Parathyroid adenoma (tissue), 2 donors: ENCODE results near the gene DTNB.
A peak's percentile ranks its signal among the peaks of the same experiment; 100 is the strongest.

Experiments used
- H2AFZ ChIP-seq: fragments of 300-600 bp; sonication (generic); one replicate; pipeline ENCODE4 v1.7.0; 2017; ENCODE audit warnings: antibody characterized with exemption, mild to moderate bottlenecking
- H3K27ac ChIP-seq: fragments of 300-600 bp; sonication (generic); one replicate; pipeline ENCODE4 v1.7.0; 2017
- H3K27me3 ChIP-seq: fragments of 300-600 bp; sonication (generic); one replicate; pipeline ENCODE4 v1.7.0; 2017; ENCODE audit warnings: low read length; ENCODE audit not compliant: control insufficient read depth, insufficient read depth
- H3K36me3 ChIP-seq: fragments of 300-600 bp; sonication (generic); one replicate; pipeline ENCODE4 v1.7.0; 2017; ENCODE audit warnings: low read length; ENCODE audit not compliant: control insufficient read depth, insufficient read depth
- H3K4me1 ChIP-seq: fragments of 300-600 bp; sonication (generic); one replicate; pipeline ENCODE4 v1.7.0; 2017; ENCODE audit warnings: control low read depth
- H3K4me2 ChIP-seq: fragments of 300-600 bp; sonication (generic); one replicate; pipeline ENCODE4 v1.7.0; 2017; ENCODE audit warnings: low read length
- H3K4me3 ChIP-seq: fragments of 300-600 bp; sonication (generic); one replicate; pipeline ENCODE4 v1.7.0; 2017; ENCODE audit warnings: low read depth, low read length
- H3K79me2 ChIP-seq: fragments of 300-600 bp; sonication (generic); one replicate; pipeline ENCODE4 v1.7.0; 2017; ENCODE audit warnings: control low read depth
- H3K9ac ChIP-seq: fragments of 300-600 bp; sonication (generic); one replicate; pipeline ENCODE4 v1.7.0; 2017; ENCODE audit warnings: mild to moderate bottlenecking
- H3K9me3 ChIP-seq: fragments of 300-600 bp; sonication (generic); one replicate; pipeline ENCODE4 v1.7.0; 2017; ENCODE audit warnings: low read length; ENCODE audit not compliant: control insufficient read depth
- TF ChIP-seq, protein P1 (sequence below): fragments of 300-600 bp; sonication (generic); IDR thresholded peaks from one replicate; pipeline ENCODE4 v1.7.0; 2017; ENCODE audit warnings: antibody characterized with exemption, mild to moderate bottlenecking
- donor health status: primary hyperparathyroidism.

DTNB gene

DNA sequence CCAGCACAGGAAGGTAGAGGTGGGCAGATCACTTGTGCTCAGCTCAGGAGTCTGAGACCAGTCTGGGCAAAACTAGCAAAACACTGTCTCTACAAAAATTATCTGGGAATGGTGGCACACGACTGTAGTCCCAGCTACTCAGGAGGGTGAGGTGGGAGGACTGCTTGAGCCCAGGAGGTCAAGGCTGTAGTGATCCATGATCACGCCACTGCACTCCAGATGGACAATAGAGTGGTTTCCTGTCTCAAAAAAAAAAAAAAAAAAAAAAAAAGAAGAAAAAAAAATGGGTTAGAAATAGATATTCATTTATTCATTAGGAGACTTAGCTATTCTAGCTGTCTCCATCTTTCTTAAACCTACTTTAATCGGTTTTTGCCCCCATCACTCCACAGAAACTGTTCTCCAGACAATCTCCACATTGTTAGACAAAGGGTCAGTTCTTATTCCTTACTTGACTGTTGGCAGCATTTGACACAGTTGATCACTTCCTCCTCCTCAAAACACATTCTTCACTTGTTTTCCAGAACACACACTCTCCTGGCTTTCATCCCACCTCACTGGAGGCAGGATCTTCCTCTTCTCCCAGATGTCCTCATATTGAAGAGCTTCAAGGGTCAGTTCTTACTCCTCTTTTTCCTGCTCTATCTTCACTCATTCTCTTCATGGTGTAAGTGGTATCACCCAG, 103.1 kb downstream of the DTNB start:
- Histone ChIP-seq H3K36me3 (no peaks in the 10 kb centered on the region), H2AFZ (no peak overlapping the region), H3K27ac (no peak overlapping the region), H3K4me1 (no peaks in the 10 kb centered on the region), H3K9ac (no peak overlapping the region), H3K27me3 (no peaks in the 10 kb centered on the region), H3K4me3 (no peak overlapping the region), H3K4me2 (no peak overlapping the region), H3K79me2 (no peaks in the 10 kb centered on the region), H3K9me3 (no peaks in the 10 kb centered on the region)
- TF ChIP-seq, protein P1, sequence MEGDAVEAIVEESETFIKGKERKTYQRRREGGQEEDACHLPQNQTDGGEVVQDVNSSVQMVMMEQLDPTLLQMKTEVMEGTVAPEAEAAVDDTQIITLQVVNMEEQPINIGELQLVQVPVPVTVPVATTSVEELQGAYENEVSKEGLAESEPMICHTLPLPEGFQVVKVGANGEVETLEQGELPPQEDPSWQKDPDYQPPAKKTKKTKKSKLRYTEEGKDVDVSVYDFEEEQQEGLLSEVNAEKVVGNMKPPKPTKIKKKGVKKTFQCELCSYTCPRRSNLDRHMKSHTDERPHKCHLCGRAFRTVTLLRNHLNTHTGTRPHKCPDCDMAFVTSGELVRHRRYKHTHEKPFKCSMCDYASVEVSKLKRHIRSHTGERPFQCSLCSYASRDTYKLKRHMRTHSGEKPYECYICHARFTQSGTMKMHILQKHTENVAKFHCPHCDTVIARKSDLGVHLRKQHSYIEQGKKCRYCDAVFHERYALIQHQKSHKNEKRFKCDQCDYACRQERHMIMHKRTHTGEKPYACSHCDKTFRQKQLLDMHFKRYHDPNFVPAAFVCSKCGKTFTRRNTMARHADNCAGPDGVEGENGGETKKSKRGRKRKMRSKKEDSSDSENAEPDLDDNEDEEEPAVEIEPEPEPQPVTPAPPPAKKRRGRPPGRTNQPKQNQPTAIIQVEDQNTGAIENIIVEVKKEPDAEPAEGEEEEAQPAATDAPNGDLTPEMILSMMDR, result no peak

DNA sequence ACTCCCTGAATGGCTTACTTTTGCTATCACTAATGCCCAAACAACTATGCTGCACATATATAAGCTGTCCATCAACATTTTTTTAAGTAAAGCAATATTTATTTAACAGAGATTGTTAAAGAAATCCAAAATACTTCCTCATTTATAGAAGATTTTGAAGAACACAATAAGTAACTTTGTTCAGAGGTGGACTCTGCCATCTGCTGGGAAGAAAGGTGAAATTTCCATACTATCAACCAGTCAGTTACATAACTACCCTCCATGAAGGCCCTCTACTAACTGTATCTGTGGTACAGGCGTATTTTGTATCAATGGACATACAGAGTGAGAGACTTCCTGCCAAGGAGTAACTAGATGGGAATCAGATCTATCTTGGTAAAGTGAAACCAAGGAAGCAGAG, 106.0 kb downstream of the DTNB start:
- H3K36me3 ChIP-seq, result no peaks in the 10 kb centered on the region
- H3K4me3 ChIP-seq, result no peak overlapping the region
- H2AFZ ChIP-seq, result no peak overlapping the region
- TF ChIP-seq, protein P1, result peak; percentile 47
- H3K9me3 ChIP-seq, result no peaks in the 10 kb centered on the region
- no peaks in the 10 kb centered on the region for H3K27me3 ChIP-seq
- H3K4me1 ChIP-seq, result no peaks in the 10 kb centered on the region
- no peak overlapping the region for H3K9ac ChIP-seq
- no peak overlapping the region for H3K27ac ChIP-seq
- no peaks in the 10 kb centered on the region for H3K79me2 ChIP-seq
- no peak overlapping the region for H3K4me2 ChIP-seq

DNA sequence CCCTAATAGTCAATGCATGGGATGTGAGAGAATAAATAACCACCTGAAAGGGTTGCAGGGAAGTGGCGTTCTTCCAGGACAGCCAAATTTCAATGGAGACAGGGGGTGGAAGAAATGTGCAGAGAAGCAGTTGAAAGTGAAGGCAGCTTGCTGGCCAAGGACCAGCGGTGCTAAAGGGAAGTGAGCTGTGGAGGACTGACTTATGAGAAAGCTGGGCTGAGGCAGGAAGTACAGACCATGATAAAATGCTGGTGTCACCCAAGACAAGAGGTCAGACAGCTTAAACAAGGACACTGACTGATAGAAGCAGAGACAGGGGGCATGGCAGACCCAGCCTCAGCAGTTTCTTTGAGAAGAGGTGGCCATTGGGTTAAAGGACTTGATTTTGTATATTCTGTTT, 106.7 kb downstream of the DTNB start:
- TF ChIP-seq, protein P1, result no peak
- no peak overlapping the region for H3K4me2 ChIP-seq
- H3K4me1 ChIP-seq, result no peaks in the 10 kb centered on the region
- no peak overlapping the region for H2AFZ ChIP-seq
- no peaks in the 10 kb centered on the region for H3K27me3 ChIP-seq
- H3K36me3 ChIP-seq, result no peaks in the 10 kb centered on the region
- no peaks in the 10 kb centered on the region for H3K79me2 ChIP-seq
- H3K9me3 ChIP-seq, result no peaks in the 10 kb centered on the region
- H3K27ac ChIP-seq, result no peak overlapping the region
- H3K4me3 ChIP-seq, result no peak overlapping the region
- no peak overlapping the region for H3K9ac ChIP-seq

DNA sequence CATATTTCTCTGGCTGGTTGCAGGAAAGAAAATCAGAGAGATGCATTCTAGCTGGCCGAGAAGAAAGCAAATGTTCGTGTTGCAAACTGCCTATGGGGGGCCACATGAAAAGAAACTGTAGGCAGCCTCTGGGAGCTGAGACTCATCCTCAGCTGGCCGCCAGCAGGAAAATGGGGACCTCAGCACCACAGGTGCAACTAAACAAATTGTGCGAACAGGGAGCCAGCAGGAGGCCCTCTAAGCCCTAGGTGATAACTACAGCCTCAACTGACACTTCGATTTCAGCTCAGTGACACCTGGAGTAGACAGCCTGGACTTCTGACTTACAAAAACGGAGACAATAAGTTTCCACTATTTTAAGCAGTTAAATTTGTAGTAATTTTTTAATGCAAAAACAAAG, 107.3 kb downstream of the DTNB start:
- H3K36me3 ChIP-seq, result no peaks in the 10 kb centered on the region
- H3K27ac ChIP-seq, result no peak overlapping the region
- H3K9ac ChIP-seq, result no peak overlapping the region
- no peaks in the 10 kb centered on the region for H3K9me3 ChIP-seq
- H3K27me3 ChIP-seq, result no peaks in the 10 kb centered on the region
- TF ChIP-seq, protein P1, result no peak
- no peak overlapping the region for H3K4me2 ChIP-seq
- H3K79me2 ChIP-seq, result no peaks in the 10 kb centered on the region
- H3K4me3 ChIP-seq, result no peak overlapping the region
- H3K4me1 ChIP-seq, result no peaks in the 10 kb centered on the region
- no peak overlapping the region for H2AFZ ChIP-seq
